GM12864 (cell line): Measurements from ENCODE around the gene NECTIN4.
"Not testable (repeated sequence)": the region's sequence is repeated elsewhere in the genome, so short reads cannot be mapped to it uniquely, and the experiment has no call there.

Experiments
- DNase-seq: peaks from one replicate; pipeline ENCODE4 v3.0.0-alpha.2; 2011; ENCODE audit warnings: low read depth
- H3K4me3 ChIP-seq: 2 replicates; pipeline ENCODE4 v1.5.1; 2011; ENCODE audit warnings: mild to moderate bottlenecking, low read depth, low read length, control low read depth
- CTCF ChIP-seq: IDR thresholded peaks from 2 replicates; pipeline ENCODE4 v1.5.1; 2011; ENCODE audit warnings: low read depth, mild to moderate bottlenecking, moderate library complexity, low read length, control low read depth, inconsistent platforms; ENCODE audit errors: missing control alignments

NECTIN4 gene

GRCh38 chr1:161038523-161039153 is 50.7 kb downstream of the NECTIN4 start, which contains the start of gene TSTD1:
TSS of gene TSTD1 (minus strand) at chr1:161038964. CDS start at chr1:161038889, 75 bp downstream.
- no peak for DNase-seq
- peak within 1 kb of the TSS; percentile 83 for H3K4me3 ChIP-seq
- no peak for TF ChIP-seq CTCF

- DNase-seq = no peak
- peak overlapping the region; percentile 83 for H3K4me3 ChIP-seq
- no peak for TF ChIP-seq CTCF
These were observed 51.5 kb downstream of the NECTIN4 start for GRCh38 chr1:161037661-161038522.

GRCh38 chr1:161033751-161034150 is 55.6 kb downstream of the NECTIN4 start:
- no peak overlapping the region for H3K4me3 ChIP-seq
- no peak for DNase-seq
- TF ChIP-seq CTCF = no peak

- no peak for DNase-seq
- no peak for TF ChIP-seq CTCF
- H3K4me3 ChIP-seq = no peak overlapping the region
These were observed 56.9 kb downstream of the NECTIN4 start for GRCh38 chr1:161032409-161032808.

GRCh38 chr1:161031874-161032273 is 57.5 kb downstream of the NECTIN4 start:
- TF ChIP-seq CTCF = no peak
- DNase-seq = no peak

GRCh38 chr1:161029466-161029865 is 59.9 kb downstream of the NECTIN4 start:
- not testable (repeated sequence) for H3K4me3 ChIP-seq, DNase-seq

More at GRCh38 chr1:161031874-161032273, 57.5 kb downstream of the NECTIN4 start:
- no peak overlapping the region for H3K4me3 ChIP-seq

- DNase-seq, H3K4me3 ChIP-seq: not testable (repeated sequence)
These were observed 62.4 kb downstream of the NECTIN4 start for GRCh38 chr1:161026954-161027353.

- DNase-seq, H3K4me3 ChIP-seq: not testable (repeated sequence)
These were observed 66.9 kb downstream of the NECTIN4 start for GRCh38 chr1:161022432-161022831.
